ENCODE data around the gene CRELD2. TPM values are rescaled to one million over a fixed set of nuclear protein-coding genes. Genes with fewer than 3 reads are reported as not detected.

Gene CRELD2
- total and polyA plus RNA-seq, 7 donors: 8.8 to 14.1 (median 11.6) TPM

DNA sequence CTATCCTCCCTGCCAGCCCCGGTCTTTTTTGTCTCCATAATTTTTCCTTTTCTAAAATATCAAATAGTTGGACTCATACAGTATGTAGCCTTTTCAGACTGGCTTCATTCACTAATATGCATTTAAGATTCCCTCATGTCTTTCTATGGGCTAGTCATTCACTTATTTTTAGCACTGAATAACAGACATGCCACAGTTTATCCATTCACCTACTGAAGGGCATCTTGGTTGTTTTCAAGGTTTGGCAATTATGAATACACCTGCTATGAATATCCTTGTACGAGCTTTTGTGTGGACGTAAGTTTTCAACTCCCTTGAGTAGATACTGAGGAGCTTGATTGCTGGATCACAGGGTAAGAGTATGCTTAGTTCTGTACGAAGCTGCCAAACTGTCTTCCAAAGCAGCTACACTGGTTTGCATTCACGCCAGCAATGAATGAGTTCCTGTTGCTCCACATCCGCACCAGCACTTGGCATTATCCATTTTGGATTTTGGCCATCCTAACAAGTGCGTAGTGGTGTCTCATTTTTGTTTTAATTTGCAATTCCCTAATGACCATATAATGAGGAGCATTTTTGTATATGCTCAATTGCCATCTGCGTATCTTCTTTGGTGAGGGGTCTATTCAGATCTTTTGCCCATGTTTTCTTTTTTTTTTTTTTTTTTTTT is 21.3 kb upstream of the CRELD2 start:
- peak; percentile 56 to 69 (median 67) for ATAC-seq
- peak overlapping the region; percentile 68 for H3K27ac ChIP-seq
- DNase-seq: no peak
- no peaks in the 10 kb centered on the region for H3K27me3 ChIP-seq (ENCODE audit: insufficient read depth in 3 of 3, low read length in 2 of 3)
- WGBS, 3 donors: 63 to 75% (median 68%) methylated on average over 8 of the region's 8 CpGs
- intact Hi-C loops (cut with DNase I): no loop called here
- TF ChIP-seq, protein P1, sequence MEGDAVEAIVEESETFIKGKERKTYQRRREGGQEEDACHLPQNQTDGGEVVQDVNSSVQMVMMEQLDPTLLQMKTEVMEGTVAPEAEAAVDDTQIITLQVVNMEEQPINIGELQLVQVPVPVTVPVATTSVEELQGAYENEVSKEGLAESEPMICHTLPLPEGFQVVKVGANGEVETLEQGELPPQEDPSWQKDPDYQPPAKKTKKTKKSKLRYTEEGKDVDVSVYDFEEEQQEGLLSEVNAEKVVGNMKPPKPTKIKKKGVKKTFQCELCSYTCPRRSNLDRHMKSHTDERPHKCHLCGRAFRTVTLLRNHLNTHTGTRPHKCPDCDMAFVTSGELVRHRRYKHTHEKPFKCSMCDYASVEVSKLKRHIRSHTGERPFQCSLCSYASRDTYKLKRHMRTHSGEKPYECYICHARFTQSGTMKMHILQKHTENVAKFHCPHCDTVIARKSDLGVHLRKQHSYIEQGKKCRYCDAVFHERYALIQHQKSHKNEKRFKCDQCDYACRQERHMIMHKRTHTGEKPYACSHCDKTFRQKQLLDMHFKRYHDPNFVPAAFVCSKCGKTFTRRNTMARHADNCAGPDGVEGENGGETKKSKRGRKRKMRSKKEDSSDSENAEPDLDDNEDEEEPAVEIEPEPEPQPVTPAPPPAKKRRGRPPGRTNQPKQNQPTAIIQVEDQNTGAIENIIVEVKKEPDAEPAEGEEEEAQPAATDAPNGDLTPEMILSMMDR (IDR thresholded peaks at IDR 0.05): no peak
- no peak overlapping the region for H3K4me3 ChIP-seq
- H3K4me1 ChIP-seq: peaks cover 10% of the 10 kb centered on the region
- H3K36me3 ChIP-seq (ENCODE audit: insufficient read depth in 1 of 2, low read depth in 1 of 2): peaks cover 0 to 24% of the 10 kb centered on the region in 2 donors
- H3K9me3 ChIP-seq: peaks cover 5% of the 10 kb centered on the region

DNA sequence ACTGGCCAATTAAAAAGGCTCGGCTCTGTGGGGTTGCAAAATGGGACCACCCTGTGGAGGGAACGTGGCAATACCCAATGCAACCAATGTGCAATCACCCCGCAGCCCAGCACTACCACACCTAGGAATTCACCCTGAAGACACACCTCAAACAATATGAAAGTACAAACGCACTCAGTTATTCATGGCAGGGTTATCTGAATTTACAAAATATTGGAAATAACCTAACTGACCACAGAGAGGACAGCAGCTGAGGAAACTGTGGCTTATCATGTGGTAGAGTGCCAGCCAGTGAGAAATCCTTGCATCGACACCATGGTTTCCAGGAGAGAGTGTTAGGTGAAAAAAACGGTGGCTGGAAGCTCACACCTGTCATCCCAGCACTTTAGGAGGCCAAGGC is 18.9 kb upstream of the CRELD2 start:
- Histone ChIP-seq H3K36me3 (ENCODE audit: insufficient read depth in 1 of 2, low read depth in 1 of 2) (peaks cover 0 to 45% of the 10 kb centered on the region in 2 donors), H3K9me3 (peaks cover 1% of the 10 kb centered on the region), H3K4me3 (no peak overlapping the region), H3K4me1 (no peaks in the 10 kb centered on the region), H3K27ac (no peak overlapping the region), H3K27me3 (ENCODE audit: insufficient read depth in 3 of 3, low read length in 2 of 3) (no peaks in the 10 kb centered on the region)
- 89 to 94% (median 92%) methylated on average over 6 of the region's 6 CpGs for WGBS, 3 donors
- intact Hi-C loops (cut with DNase I): no loop called here
- ATAC-seq (no peak), DNase-seq (no peak)
- TF ChIP-seq, protein P1 (IDR thresholded peaks at IDR 0.05): no peak

DNA sequence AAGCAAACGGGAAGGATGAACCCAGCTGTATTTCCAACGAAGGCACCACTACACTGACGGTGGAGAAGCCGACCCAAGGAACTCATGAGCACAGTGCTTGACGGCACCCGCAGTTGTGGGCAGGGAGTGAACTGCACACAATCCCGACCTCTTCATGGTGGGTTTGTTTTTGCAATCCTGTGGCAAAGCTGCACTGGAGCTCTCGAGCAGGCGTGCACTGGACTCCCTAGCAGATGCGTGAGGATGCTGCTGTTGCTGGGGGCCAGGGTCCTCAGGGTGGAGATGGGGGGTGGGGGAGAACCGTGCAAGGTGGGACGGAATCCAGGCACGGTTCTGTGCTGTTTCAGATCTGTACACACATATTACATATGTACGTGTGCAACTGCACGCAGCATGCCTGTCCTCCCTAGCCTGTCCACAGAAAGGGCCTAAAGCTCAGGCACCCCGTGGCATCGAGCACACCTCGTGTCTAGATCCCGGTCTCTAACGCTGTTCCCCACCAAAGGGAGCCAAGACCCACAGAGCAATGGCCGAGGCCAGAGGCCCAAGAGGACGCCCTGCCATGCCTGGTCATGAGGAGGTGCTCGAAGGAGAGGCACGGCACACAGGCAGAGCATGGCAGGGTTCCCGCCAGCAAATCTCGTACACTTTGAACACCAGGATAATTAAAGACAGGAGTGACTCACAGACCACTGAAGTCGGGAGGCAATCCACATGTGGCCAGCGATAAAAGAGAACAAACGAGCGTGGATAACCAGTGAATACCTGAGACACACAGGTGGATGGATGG is 17.8 kb upstream of the CRELD2 start:
- H3K27ac ChIP-seq: no peak overlapping the region
- DNase-seq (peak in 1 of 2 donors; percentile 35), ATAC-seq (no peak)
- no peaks in the 10 kb centered on the region for H3K27me3 ChIP-seq (ENCODE audit: insufficient read depth in 3 of 3, low read length in 2 of 3)
- H3K9me3 ChIP-seq: no peaks in the 10 kb centered on the region
- H3K4me3 ChIP-seq: no peak overlapping the region
- TF ChIP-seq, protein P1 (IDR thresholded peaks at IDR 0.05): no peak
- 88 to 91% (median 88%) methylated on average over 30 of the region's 30 CpGs for WGBS, 3 donors
- peaks cover 0 to 56% of the 10 kb centered on the region in 2 donors for H3K36me3 ChIP-seq (ENCODE audit: insufficient read depth in 1 of 2, low read depth in 1 of 2)
- H3K4me1 ChIP-seq: no peaks in the 10 kb centered on the region
- intact Hi-C loops (cut with DNase I): no loop called here

DNA sequence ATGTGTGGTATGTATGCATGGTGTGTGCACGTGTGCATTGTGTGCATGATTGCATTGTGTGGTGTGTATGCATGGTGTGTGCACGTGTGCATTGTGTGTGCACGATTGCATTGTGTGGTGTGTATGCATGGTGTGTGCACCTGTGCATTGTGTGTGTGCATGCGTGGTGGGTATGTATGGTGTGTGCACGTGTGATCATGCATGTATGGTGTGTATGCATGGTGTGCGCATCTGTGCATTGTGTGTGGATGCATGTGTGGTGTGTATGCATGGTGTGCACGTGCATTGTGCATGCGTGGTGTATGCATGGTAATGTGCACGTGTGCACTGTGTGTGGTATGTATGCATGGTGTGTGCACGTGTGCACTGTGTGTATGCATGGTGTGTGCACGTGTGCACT is 17.0 kb upstream of the CRELD2 start:
- DNase-seq: no peak
- Histone ChIP-seq H3K9me3 (no peaks in the 10 kb centered on the region), H3K36me3 (ENCODE audit: insufficient read depth in 1 of 2, low read depth in 1 of 2) (peaks cover 0 to 61% of the 10 kb centered on the region in 2 donors), H3K4me3 (no peak overlapping the region), H3K27me3 (ENCODE audit: insufficient read depth in 3 of 3, low read length in 2 of 3) (no peaks in the 10 kb centered on the region), H3K4me1 (no peaks in the 10 kb centered on the region), H3K27ac (no peak overlapping the region)
- no peak for ATAC-seq
- intact Hi-C loops (cut with DNase I): no loop called here
- TF ChIP-seq, protein P1 (IDR thresholded peaks at IDR 0.05): no peak
- WGBS, 3 donors: 92 to 97% (median 95%) methylated on average over 11 of the region's 11 CpGs

Data from psoas muscle (tissue), 8 donors.